SH-SY5Y (cell line): Measurements from ENCODE around the gene DAB2IP.

ENCODE experiments used
- GATA2 ChIP-seq: IDR thresholded peaks from 2 replicates; pipeline ENCODE4 v1.6.1; 2011; ENCODE audit warnings: mild to moderate bottlenecking, low read depth, low read length
- GATA3 ChIP-seq: IDR thresholded peaks from 2 replicates; pipeline ENCODE4 v1.6.1; 2011; ENCODE audit warnings: low read depth, mild to moderate bottlenecking, low read length, moderate library complexity

DNA sequence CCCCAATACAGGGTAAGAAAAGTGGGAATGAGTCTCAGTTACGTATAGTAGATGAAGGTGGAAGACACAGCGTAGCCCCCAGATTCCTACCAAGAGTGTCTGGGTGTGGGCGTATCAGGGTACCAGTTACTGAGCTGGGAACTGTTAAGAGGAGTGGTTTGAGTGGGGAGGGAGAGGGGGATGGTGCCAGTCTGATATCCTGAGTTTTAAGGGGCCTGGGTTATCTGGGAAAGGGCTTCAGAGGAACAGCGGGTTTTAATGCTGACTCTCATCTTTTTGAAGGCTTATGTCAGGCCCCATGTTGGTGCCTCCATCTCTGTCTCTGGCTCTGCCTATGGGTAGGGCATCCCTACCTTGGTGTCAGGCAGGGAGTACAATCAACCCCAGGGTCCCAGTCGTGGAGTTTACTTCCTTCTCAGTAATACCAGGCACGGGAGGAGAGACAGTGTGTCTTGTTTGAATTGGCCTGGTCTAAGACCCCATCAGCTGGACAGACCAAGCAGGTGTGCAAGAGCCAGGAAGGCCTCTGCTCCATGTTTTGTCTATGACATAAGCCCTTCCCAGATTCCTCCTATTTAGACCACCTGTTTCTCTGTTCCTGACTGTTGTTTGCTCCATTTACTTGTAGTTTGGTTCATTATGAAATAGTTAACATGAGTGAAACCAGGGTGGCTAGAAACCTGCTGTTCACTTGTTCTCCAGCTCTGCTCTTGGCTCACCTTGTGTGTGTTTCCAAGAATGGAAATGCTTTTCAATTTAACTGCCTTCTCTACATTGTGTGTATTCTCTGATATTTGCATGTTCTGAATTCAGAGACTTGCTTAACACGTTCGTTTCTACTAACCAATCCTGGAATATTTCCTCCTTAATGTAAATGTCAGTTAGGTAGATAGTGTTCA, 125.6 kb downstream of the DAB2IP start:
- TF ChIP-seq GATA2: no peak
- TF ChIP-seq GATA3: no peak
